CD4-positive, alpha-beta T cell (primary cell): ENCODE measurements around the gene TMPRSS3. TPM values are rescaled to one million over a fixed set of nuclear protein-coding genes. Genes with fewer than 3 reads are reported as not detected.

Source experiments
- ATAC-seq: fragments of 200-7000 bp; cut with Tn5 transposase; one replicate; pipeline ENCODE4 v1.10.0; 2022; ENCODE audit warnings: mild to moderate bottlenecking; ENCODE audit not compliant: poor library complexity
- CTCF ChIA-PET: fragments of 350-600 bp; sonication (Branson Sonifier 250); formaldehyde crosslinking; loops from one replicate; lab custom pipeline; 2021; ENCODE audit warnings: antibody characterized with exemption, inconsistent platforms; lab: Charles Lee
- POLR2A ChIA-PET: fragments of 350-600 bp; sonication (Branson Sonifier 250); formaldehyde crosslinking; loops from one replicate; lab custom pipeline; 2021; ENCODE audit warnings: antibody characterized with exemption, inconsistent platforms; lab: Charles Lee
- DNase-seq, 14 experiments: peaks; one replicate each; pipeline ENCODE4 v3.0.0-alpha.2; 2013 to 2020; ENCODE audit warnings: mixed read lengths in 2 of 14
- H3K27ac ChIP-seq, 2 donors: one replicate each; pipeline versions ENCODE4 v1.5.1 to v1.7.0; 2013; ENCODE audit warnings: low read length in 2 of 2, low read depth in 1 of 2, mild to moderate bottlenecking in 1 of 2
- H3K27me3 ChIP-seq, 2 experiments: 1 replicate in 1 of 2; 2 replicates in 1 of 2; pipeline versions ENCODE4 v1.6.1 to v1.7.0; 2013; ENCODE audit warnings: low read length in 2 of 2, control low read depth in 1 of 2, mild to moderate bottlenecking in 1 of 2, moderate library complexity in 1 of 2; ENCODE audit not compliant: insufficient read depth in 2 of 2, control insufficient read depth in 1 of 2
- H3K36me3 ChIP-seq: one replicate; pipeline ENCODE4 v1.6.1; 2013; ENCODE audit warnings: low read length, control low read depth; ENCODE audit not compliant: insufficient read depth
- H3K4me1 ChIP-seq: one replicate; pipeline ENCODE4 v1.6.1; 2013; ENCODE audit warnings: low read length, control low read depth; ENCODE audit not compliant: insufficient read depth
- H3K4me3 ChIP-seq: one replicate; pipeline ENCODE4 v1.5.1; 2013; ENCODE audit warnings: mild to moderate bottlenecking, low read length, moderate library complexity
- H3K9me3 ChIP-seq, 2 experiments: 1 replicate in 1 of 2; 2 replicates in 1 of 2; pipeline versions ENCODE4 v1.6.1 to v1.7.0; 2013; ENCODE audit warnings: low read length in 2 of 2, mild to moderate bottlenecking in 2 of 2, control low read depth in 1 of 2, moderate library complexity in 1 of 2; ENCODE audit not compliant: control insufficient read depth in 1 of 2, insufficient read depth in 1 of 2
- H3K27ac Mint-ChIP-seq: one replicate; pipeline ENCODE4 v1.8.0; 2020; ENCODE audit warnings: mixed read lengths
- H3K27me3 Mint-ChIP-seq: one replicate; pipeline ENCODE4 v1.8.0; 2021; ENCODE audit warnings: mixed read lengths
- H3K36me3 Mint-ChIP-seq: one replicate; pipeline ENCODE4 v1.8.0; 2021; ENCODE audit warnings: low read depth, mixed read lengths
- H3K4me1 Mint-ChIP-seq: one replicate; pipeline ENCODE4 v1.8.0; 2021; ENCODE audit warnings: low read depth, mixed read lengths
- H3K4me3 Mint-ChIP-seq: one replicate; pipeline ENCODE4 v1.8.0; 2020; ENCODE audit warnings: mild to moderate bottlenecking, mixed read lengths
- H3K9me3 Mint-ChIP-seq: one replicate; pipeline ENCODE4 v1.8.0; 2020; ENCODE audit warnings: mixed read lengths
- intact Hi-C, 2 experiments: fragments of 100-400 bp; cut with DNase I in 1 of 2; cut with micrococcal nuclease in 1 of 2; formaldehyde crosslinking; loops; one replicate each; pipeline versions ENCODE4 v1.15.1 to v1.9.0; 2023 to 2025; cut with DNase I, micrococcal nuclease
- total RNA-seq, 174 experiments: library from RNA in 2 of 174; stranded (reverse) in 2 of 174; gene quantifications; one replicate each; pipeline ENCODE4 v1.2.3 and lab custom pipeline; 2021 to 2026
- TF ChIP-seq, protein P1 (sequence below): fragments of 200-600 bp; IDR thresholded peaks from one replicate; pipeline ENCODE4 v1.8.0; 2022; ENCODE audit warnings: antibody characterized with exemption, mild to moderate bottlenecking

The TMPRSS3 gene
- total RNA-seq, 2 experiments from 2014 or later, result 1.5 TPM

DNA sequence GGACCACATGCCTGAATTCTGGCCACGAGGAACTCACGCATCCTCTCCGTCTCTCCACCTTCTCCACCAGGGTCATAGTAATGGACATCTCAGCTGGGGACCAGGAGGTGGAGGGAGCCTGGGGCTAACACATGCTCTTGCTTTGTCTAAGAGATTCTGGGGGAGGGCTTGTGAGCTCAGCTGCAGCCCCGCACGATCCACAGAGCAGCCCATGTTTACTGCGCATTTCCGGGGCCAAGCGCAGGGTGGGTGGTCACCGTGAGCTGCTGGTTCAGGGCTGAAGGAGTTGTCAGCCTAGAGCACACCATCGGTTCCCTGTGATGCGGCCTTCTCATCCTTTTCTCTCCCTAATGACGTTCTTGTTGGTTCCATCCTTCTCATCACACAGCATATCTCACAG, 37.6 kb downstream of the TMPRSS3 start:
- no peak for ATAC-seq
- H3K36me3 ChIP-seq, result no peaks in the 10 kb centered on the region
- no peaks in the 10 kb centered on the region for H3K27me3 ChIP-seq
- no peak for DNase-seq
- peaks cover 8 to 10% of the 10 kb centered on the region in 2 experiments for H3K9me3 ChIP-seq
- H3K27ac ChIP-seq, result no peak overlapping the region
- H3K4me3 ChIP-seq, result no peak overlapping the region
- Mint-ChIP-seq H3K9me3 (peaks cover 7% of the 10 kb centered on the region), H3K4me3 (no peak overlapping the region), H3K27me3 (no peaks in the 10 kb centered on the region), H3K27ac (no peak overlapping the region), H3K36me3 (no peaks in the 10 kb centered on the region), H3K4me1 (no peaks in the 10 kb centered on the region)
- CTCF ChIA-PET, result no interaction called here
- POLR2A ChIA-PET, result no interaction called here
- TF ChIP-seq, protein P1, sequence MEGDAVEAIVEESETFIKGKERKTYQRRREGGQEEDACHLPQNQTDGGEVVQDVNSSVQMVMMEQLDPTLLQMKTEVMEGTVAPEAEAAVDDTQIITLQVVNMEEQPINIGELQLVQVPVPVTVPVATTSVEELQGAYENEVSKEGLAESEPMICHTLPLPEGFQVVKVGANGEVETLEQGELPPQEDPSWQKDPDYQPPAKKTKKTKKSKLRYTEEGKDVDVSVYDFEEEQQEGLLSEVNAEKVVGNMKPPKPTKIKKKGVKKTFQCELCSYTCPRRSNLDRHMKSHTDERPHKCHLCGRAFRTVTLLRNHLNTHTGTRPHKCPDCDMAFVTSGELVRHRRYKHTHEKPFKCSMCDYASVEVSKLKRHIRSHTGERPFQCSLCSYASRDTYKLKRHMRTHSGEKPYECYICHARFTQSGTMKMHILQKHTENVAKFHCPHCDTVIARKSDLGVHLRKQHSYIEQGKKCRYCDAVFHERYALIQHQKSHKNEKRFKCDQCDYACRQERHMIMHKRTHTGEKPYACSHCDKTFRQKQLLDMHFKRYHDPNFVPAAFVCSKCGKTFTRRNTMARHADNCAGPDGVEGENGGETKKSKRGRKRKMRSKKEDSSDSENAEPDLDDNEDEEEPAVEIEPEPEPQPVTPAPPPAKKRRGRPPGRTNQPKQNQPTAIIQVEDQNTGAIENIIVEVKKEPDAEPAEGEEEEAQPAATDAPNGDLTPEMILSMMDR, result no peak
- peaks cover 4% of the 10 kb centered on the region for H3K4me1 ChIP-seq
- intact Hi-C loops, result no loop called here

GRCh38 chr21:42357307-42357706, 38.5 kb downstream of the TMPRSS3 start:
- CTCF ChIA-PET, result no interaction called here
- no peaks in the 10 kb centered on the region for H3K27me3 Mint-ChIP-seq

DNA sequence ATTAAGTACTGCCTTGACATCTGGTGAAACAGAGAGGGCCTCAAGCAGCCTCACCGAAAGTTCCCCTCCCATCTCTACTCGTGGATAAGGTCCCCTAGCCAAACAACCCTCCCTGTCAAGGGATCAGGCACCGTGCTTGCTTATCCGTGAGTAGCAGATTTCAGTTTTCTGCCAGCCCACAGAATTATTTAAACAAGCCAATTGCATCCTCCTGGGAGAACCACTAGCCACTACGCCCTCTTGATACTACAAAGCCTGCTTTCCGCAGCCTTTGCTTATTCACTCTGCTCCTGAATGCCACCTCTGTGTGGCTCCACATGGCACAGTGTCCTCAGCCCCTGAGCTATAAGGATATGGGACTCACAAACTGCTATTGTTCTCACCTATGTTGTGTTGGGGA, 39.2 kb downstream of the TMPRSS3 start:
- POLR2A ChIA-PET, result no interaction called here
- no peak overlapping the region for H3K27ac Mint-ChIP-seq
- no peaks in the 10 kb centered on the region for H3K4me1 Mint-ChIP-seq
- no peaks in the 10 kb centered on the region for H3K27me3 ChIP-seq
- peaks cover 8 to 10% of the 10 kb centered on the region in 2 experiments for H3K9me3 ChIP-seq
- no peaks in the 10 kb centered on the region for H3K27me3 Mint-ChIP-seq
- H3K9me3 Mint-ChIP-seq, result peaks cover 7% of the 10 kb centered on the region
- CTCF ChIA-PET, result no interaction called here
- H3K4me1 ChIP-seq, result no peaks in the 10 kb centered on the region
- no peak overlapping the region for H3K4me3 ChIP-seq
- H3K36me3 ChIP-seq, result no peaks in the 10 kb centered on the region
- ATAC-seq (no peak), DNase-seq (no peak)
- H3K27ac ChIP-seq, result no peak overlapping the region
- no peaks in the 10 kb centered on the region for H3K36me3 Mint-ChIP-seq
- intact Hi-C loops, result no loop called here
- TF ChIP-seq, protein P1, result no peak
- no peak overlapping the region for H3K4me3 Mint-ChIP-seq

More at GRCh38 chr21:42357307-42357706, 38.5 kb downstream of the TMPRSS3 start:
- intact Hi-C loops, result no loop called here
- Histone ChIP-seq H3K36me3 (no peaks in the 10 kb centered on the region), H3K27me3 (no peaks in the 10 kb centered on the region), H3K4me3 (no peak overlapping the region), H3K9me3 (peaks cover 8 to 10% of the 10 kb centered on the region in 2 experiments), H3K27ac (no peak overlapping the region), H3K4me1 (no peaks in the 10 kb centered on the region)
- POLR2A ChIA-PET, result no interaction called here
- Mint-ChIP-seq H3K36me3 (no peaks in the 10 kb centered on the region), H3K4me3 (no peak overlapping the region), H3K4me1 (no peaks in the 10 kb centered on the region), H3K27ac (no peak overlapping the region), H3K9me3 (peaks cover 7% of the 10 kb centered on the region)
- no peak for DNase-seq
- TF ChIP-seq, protein P1, result no peak
- ATAC-seq, result no peak
